Measurements from ENCODE around the gene SORCS2.

DNA sequence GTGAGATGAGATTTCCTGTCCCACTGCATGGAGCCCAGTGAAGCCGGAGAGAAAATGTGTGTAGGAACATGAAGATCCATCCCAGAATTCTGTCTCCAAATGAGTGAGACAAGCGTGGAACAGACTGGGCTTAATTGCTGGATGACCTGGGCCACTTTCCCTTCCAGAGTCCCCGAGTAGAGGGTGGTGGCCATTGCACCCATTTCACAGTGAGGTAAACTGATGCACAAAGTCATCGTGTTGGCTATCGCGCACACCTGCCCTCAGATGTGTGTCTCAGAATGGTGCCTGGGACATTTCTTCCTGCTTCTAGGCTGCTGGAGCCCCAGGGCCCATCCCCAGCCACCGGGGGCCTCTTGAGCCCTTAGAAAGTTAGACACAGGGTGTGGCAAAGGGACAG lies 285.4 kb downstream of the SORCS2 start:
- TF ChIP-seq ZNF335 (tag by site-specific recombination; conservative IDR thresholded peaks at IDR 0.05) (no peak), ZNF707 (tag by site-specific recombination; IDR thresholded peaks at IDR 0.05) (no peak)
- TF ChIP-seq, protein P1, sequence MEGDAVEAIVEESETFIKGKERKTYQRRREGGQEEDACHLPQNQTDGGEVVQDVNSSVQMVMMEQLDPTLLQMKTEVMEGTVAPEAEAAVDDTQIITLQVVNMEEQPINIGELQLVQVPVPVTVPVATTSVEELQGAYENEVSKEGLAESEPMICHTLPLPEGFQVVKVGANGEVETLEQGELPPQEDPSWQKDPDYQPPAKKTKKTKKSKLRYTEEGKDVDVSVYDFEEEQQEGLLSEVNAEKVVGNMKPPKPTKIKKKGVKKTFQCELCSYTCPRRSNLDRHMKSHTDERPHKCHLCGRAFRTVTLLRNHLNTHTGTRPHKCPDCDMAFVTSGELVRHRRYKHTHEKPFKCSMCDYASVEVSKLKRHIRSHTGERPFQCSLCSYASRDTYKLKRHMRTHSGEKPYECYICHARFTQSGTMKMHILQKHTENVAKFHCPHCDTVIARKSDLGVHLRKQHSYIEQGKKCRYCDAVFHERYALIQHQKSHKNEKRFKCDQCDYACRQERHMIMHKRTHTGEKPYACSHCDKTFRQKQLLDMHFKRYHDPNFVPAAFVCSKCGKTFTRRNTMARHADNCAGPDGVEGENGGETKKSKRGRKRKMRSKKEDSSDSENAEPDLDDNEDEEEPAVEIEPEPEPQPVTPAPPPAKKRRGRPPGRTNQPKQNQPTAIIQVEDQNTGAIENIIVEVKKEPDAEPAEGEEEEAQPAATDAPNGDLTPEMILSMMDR (tag by site-specific recombination; IDR thresholded peaks at IDR 0.05): no peak

All from HEK293 (cell line).